ENCODE data around the gene AIFM3.
"Not testable (repeated sequence)": the region's sequence is repeated elsewhere in the genome, so short reads cannot be mapped to it uniquely, and the experiment has no call there.

The AIFM3 gene

DNA sequence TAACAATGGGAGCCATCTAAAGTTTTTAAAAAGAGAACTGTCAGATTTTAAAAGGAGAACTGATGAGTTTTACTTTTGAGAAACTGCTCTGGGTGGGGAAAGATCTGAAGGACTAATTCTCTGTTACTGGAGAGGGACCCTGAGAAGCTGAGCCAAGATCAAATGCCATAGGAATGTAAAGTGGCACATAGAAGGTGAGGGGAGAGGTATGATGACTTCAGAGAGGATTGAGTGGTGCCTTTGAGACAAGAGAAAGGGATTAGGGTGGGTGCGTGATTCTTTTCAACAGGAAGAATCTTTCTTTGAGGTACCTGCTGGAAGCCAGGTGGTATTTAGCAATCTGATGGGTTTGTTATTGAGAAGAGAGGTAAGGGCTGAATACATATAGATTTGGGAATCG is 40.8 kb upstream of the AIFM3 start:
- Mint-ChIP-seq H3K36me3 (ENCODE audit: low read depth) (peaks cover 74% of the 10 kb centered on the region), H3K4me1 (peaks cover 27% of the 10 kb centered on the region), H3K9me3 (peaks cover 19% of the 10 kb centered on the region), H3K4me3 (no peak overlapping the region), H3K27ac (peak overlapping the region; percentile 75), H3K27me3 (ENCODE audit: low read depth, poor library complexity) (peaks cover 3% of the 10 kb centered on the region)
- no peak for DNase-seq
- TF ChIP-seq, protein P1, sequence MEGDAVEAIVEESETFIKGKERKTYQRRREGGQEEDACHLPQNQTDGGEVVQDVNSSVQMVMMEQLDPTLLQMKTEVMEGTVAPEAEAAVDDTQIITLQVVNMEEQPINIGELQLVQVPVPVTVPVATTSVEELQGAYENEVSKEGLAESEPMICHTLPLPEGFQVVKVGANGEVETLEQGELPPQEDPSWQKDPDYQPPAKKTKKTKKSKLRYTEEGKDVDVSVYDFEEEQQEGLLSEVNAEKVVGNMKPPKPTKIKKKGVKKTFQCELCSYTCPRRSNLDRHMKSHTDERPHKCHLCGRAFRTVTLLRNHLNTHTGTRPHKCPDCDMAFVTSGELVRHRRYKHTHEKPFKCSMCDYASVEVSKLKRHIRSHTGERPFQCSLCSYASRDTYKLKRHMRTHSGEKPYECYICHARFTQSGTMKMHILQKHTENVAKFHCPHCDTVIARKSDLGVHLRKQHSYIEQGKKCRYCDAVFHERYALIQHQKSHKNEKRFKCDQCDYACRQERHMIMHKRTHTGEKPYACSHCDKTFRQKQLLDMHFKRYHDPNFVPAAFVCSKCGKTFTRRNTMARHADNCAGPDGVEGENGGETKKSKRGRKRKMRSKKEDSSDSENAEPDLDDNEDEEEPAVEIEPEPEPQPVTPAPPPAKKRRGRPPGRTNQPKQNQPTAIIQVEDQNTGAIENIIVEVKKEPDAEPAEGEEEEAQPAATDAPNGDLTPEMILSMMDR (IDR thresholded peaks at IDR 0.05) = no peak

DNA sequence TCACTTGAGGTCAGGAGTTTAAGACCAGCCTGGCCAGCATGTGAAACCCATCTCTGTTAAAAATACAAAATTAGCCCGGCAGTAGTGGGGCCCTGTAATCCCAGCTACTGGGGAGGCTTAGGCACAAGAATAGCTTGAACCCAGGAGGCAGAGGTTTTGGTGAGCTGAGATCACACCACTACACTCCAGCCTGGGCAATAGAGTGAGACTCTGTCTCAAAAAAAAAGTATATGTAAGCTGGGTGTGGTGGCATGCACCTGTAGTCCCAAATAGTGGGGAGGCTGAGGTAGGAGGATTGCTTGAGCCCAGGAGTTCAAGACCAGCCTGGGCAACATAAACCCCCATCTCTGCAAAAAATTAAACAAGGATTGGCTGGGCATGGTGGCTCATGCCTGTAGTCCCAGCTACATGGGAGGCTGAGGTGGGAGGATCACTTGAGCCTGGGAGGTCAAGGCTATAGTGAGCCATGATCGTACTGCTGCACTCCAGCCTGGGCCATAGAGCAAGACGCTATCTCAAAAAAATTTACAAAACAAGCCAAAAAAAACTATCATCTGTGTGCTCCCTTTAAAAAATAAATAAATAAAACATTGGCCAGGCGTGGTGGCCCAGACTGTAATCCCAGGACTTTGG is 39.0 kb upstream of the AIFM3 start:
- Mint-ChIP-seq H3K27ac (no peak overlapping the region), H3K9me3 (peaks cover 19% of the 10 kb centered on the region), H3K4me3 (no peak overlapping the region), H3K4me1 (peaks cover 15% of the 10 kb centered on the region), H3K36me3 (ENCODE audit: low read depth) (peaks cover 73% of the 10 kb centered on the region), H3K27me3 (ENCODE audit: low read depth, poor library complexity) (peaks cover 3% of the 10 kb centered on the region)
- TF ChIP-seq, protein P1 (IDR thresholded peaks at IDR 0.05) = no peak
- DNase-seq = no peak

DNA sequence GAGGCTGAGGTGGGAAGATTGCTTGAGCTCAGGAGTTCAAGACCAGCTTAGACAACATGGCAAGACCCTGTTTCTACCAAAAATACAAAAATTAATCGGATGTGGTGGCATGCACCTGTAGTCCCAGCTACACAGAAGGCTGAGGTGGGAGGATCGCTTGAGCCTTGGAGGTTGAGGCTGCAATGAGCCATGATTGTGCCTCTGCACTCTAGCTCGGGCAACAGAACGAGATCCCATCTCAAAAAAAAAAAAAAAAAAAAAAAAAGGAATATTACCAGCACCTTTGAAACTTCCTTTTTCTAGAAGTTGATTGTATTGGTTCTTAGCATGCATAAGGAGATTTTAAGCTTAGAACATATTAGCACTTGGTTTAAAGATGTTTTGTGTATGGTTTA is 38.5 kb upstream of the AIFM3 start:
- H3K4me3 Mint-ChIP-seq = no peak overlapping the region
- H3K4me1 Mint-ChIP-seq = peaks cover 15% of the 10 kb centered on the region
- no peak overlapping the region for H3K27ac Mint-ChIP-seq
- TF ChIP-seq, protein P1 (IDR thresholded peaks at IDR 0.05) = no peak
- peaks cover 3% of the 10 kb centered on the region for H3K27me3 Mint-ChIP-seq (ENCODE audit: low read depth, poor library complexity)
- H3K36me3 Mint-ChIP-seq (ENCODE audit: low read depth) = peaks cover 77% of the 10 kb centered on the region
- peaks cover 19% of the 10 kb centered on the region for H3K9me3 Mint-ChIP-seq
- no peak for DNase-seq

DNA sequence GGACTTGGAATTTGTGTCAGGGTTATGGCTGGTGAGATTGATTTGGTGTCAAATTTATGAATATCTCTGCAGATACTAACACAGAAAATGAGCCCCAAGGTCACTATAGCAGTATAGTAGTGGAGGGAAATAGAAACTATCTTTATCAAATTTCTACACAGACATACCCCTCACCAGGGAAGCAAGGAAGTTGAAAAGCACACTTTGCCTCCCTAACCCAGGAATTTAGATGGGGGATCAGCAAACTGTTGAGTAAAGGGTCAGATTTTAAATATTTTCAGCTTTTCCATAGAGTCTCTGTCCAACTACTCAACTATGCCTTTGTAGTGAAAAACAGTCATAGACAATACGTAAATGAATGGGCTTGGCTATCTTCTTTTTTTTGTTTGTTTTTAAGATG is 37.1 kb upstream of the AIFM3 start:
- TF ChIP-seq, protein P1 (IDR thresholded peaks at IDR 0.05) = no peak
- peaks cover 77% of the 10 kb centered on the region for H3K36me3 Mint-ChIP-seq (ENCODE audit: low read depth)
- no peak overlapping the region for H3K4me3 Mint-ChIP-seq
- no peak overlapping the region for H3K27ac Mint-ChIP-seq
- peaks cover 15% of the 10 kb centered on the region for H3K4me1 Mint-ChIP-seq
- H3K9me3 Mint-ChIP-seq = peaks cover 19% of the 10 kb centered on the region
- peaks cover 3% of the 10 kb centered on the region for H3K27me3 Mint-ChIP-seq (ENCODE audit: low read depth, poor library complexity)
- no peak for DNase-seq

DNA sequence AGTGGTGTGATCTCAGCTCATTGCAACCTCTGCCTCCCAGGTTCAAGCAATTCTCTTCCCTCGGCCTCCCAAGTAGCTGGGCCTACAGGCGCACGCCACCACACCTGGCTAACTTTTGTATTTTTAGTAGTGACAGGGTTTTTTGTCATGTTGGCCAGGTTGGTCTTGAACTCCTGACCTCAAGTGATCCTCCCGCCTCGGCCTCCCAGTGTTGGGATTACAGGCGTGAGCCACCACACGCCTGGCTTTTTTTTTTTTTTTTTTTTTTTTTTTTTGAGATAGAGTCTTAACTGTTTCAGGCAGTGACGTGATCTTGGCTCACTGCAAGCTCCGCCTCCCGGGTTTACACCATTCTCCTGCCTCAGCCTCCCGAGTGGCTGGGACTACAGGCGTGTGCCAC is 36.6 kb upstream of the AIFM3 start:
- Mint-ChIP-seq H3K9me3 (peaks cover 19% of the 10 kb centered on the region), H3K36me3 (ENCODE audit: low read depth) (peaks cover 77% of the 10 kb centered on the region), H3K4me1 (peaks cover 12% of the 10 kb centered on the region)
- H3K4me3 Mint-ChIP-seq; H3K27me3 Mint-ChIP-seq (ENCODE audit: low read depth, poor library complexity); H3K27ac Mint-ChIP-seq; DNase-seq: not testable (repeated sequence)

DNA sequence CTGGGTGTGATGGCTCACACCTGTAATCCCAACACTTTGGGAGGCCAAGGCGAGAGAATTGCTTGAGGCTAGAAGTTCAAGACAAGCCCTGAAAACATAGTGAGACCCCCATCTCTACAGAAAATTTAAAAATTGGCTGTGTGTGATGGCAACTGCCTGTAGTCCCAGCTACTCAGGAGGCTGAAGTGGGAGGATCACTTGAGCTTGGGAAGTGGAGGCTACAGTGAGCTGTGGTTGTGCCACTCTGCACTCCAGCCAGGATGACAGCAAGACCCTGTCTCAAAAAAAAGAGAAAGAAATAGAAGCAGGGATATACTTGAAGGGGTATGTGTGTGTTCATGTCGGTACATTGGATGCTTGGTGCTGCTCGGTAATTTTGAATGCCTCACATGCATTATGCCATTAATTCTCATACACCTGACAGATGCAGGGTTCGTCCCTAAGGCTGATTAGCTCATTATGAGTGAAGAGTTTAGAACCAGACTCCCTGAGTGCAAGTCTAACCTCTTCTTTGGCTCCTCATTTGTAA is 35.9 kb upstream of the AIFM3 start:
- H3K27ac Mint-ChIP-seq = no peak overlapping the region

More for the DNA sequence above, 35.9 kb upstream of the AIFM3 start:
- peaks cover 3% of the 10 kb centered on the region for H3K27me3 Mint-ChIP-seq (ENCODE audit: low read depth, poor library complexity)
- peaks cover 75% of the 10 kb centered on the region for H3K36me3 Mint-ChIP-seq (ENCODE audit: low read depth)
- H3K9me3 Mint-ChIP-seq = peaks cover 19% of the 10 kb centered on the region
- H3K4me1 Mint-ChIP-seq = peaks cover 5% of the 10 kb centered on the region
- DNase-seq = no peak
- H3K4me3 Mint-ChIP-seq = no peak overlapping the region
- TF ChIP-seq, protein P1 (IDR thresholded peaks at IDR 0.05) = no peak
